ENCODE results near the gene DTX4. TPM values are rescaled to one million over a fixed set of nuclear protein-coding genes. Genes with fewer than 3 reads are reported as not detected.

DTX4 gene
- total RNA-seq, 1 donor from 2014 or later, result 43.1 TPM

DNA sequence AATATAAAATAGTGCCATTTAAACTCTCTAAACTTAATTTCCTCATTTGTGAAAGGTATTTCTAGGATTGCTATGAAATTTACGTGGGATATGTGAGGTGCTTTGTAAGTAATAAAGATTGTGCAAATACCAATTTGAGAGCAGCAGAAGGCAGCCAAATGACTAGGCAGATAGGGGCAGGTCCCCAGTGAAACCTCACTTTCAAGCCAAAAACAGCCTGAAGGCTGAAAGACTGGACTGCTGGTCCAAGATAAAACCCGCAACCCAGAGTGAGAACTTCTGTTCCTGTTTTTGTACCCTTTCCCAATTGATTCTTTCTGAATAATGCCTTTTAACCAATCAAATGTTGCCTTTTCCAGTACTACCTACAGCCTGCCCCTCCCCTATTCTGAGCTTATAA lies 7.2 kb downstream of the DTX4 start:
- H3K4me3 ChIP-seq, result no peak overlapping the region
- peaks cover 15% of the 10 kb centered on the region for H3K4me1 ChIP-seq
- intact Hi-C loops (cut with DNase I), result no loop called here
- DNase-seq (no peak), ATAC-seq (no peak)
- H3K36me3 ChIP-seq, result peaks cover 14% of the 10 kb centered on the region
- TF ChIP-seq, protein P1, sequence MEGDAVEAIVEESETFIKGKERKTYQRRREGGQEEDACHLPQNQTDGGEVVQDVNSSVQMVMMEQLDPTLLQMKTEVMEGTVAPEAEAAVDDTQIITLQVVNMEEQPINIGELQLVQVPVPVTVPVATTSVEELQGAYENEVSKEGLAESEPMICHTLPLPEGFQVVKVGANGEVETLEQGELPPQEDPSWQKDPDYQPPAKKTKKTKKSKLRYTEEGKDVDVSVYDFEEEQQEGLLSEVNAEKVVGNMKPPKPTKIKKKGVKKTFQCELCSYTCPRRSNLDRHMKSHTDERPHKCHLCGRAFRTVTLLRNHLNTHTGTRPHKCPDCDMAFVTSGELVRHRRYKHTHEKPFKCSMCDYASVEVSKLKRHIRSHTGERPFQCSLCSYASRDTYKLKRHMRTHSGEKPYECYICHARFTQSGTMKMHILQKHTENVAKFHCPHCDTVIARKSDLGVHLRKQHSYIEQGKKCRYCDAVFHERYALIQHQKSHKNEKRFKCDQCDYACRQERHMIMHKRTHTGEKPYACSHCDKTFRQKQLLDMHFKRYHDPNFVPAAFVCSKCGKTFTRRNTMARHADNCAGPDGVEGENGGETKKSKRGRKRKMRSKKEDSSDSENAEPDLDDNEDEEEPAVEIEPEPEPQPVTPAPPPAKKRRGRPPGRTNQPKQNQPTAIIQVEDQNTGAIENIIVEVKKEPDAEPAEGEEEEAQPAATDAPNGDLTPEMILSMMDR (IDR thresholded peaks at IDR 0.05), result no peak
- no peak overlapping the region for H3K27ac ChIP-seq
- H3K27me3 ChIP-seq, result no peaks in the 10 kb centered on the region
- no peaks in the 10 kb centered on the region for H3K9me3 ChIP-seq

DNA sequence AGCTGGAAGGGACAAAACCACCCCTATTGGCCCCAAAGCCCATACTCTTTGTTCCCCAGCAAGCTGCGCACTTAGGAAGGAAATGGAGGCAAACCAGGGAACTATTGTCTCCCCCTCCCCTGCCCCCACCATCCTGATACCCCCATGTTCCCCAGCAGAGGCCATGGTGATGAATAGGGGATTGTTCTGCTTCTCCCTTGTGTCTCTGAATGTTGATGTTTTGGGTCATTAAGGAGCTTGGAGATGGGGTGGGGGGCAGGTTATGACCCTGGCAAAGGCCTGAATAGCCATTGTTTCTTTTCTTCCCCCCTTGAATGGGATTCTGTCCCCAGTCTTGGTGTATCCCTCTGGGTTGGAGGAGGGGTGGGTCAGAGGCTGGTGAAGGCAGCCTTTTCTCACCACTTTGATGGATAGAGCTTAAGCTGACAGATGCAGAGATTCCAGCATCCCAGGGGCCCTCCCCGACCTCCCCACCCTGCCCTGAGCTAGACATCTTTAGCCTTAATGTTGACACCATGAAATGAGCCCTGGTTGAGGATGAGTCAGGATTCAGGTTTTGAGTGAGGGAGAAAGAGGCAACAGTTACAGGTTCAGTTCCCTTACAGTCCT lies 8.3 kb downstream of the DTX4 start:
- H3K27me3 ChIP-seq, result no peaks in the 10 kb centered on the region
- no peak overlapping the region for H3K27ac ChIP-seq
- TF ChIP-seq, protein P1 (IDR thresholded peaks at IDR 0.05), result no peak
- peaks cover 17% of the 10 kb centered on the region for H3K4me1 ChIP-seq
- no peak overlapping the region for H3K4me3 ChIP-seq
- H3K36me3 ChIP-seq, result peaks cover 14% of the 10 kb centered on the region
- H3K9me3 ChIP-seq, result no peaks in the 10 kb centered on the region
- DNase-seq (no peak), ATAC-seq (no peak)
- intact Hi-C loops (cut with DNase I), result no loop called here

DNA sequence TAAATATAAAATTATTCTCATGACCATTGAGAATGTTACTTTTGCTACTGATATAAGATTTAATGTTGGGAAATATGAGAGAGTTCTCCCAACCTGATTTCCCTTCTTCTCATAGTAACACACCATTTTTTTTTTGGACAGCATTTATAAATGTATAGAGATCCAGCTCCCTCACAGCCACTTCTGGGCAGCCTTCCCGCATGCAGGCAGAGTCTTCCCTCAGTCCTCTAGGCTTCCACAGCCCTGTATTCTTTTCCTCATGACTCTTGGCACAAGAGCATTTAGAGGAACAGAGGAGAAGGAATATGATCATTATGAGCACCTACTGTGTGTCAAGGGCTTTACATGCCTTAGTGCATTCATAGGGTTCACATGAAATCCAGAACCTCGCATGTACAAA lies 9.0 kb downstream of the DTX4 start:
- Histone ChIP-seq H3K4me1 (peaks cover 20% of the 10 kb centered on the region), H3K4me3 (no peak overlapping the region), H3K36me3 (peaks cover 14% of the 10 kb centered on the region), H3K27me3 (no peaks in the 10 kb centered on the region), H3K9me3 (no peaks in the 10 kb centered on the region), H3K27ac (no peak overlapping the region)
- TF ChIP-seq, protein P1 (IDR thresholded peaks at IDR 0.05), result no peak
- DNase-seq (no peak), ATAC-seq (no peak)
- intact Hi-C loops (cut with DNase I), result no loop called here

DNA sequence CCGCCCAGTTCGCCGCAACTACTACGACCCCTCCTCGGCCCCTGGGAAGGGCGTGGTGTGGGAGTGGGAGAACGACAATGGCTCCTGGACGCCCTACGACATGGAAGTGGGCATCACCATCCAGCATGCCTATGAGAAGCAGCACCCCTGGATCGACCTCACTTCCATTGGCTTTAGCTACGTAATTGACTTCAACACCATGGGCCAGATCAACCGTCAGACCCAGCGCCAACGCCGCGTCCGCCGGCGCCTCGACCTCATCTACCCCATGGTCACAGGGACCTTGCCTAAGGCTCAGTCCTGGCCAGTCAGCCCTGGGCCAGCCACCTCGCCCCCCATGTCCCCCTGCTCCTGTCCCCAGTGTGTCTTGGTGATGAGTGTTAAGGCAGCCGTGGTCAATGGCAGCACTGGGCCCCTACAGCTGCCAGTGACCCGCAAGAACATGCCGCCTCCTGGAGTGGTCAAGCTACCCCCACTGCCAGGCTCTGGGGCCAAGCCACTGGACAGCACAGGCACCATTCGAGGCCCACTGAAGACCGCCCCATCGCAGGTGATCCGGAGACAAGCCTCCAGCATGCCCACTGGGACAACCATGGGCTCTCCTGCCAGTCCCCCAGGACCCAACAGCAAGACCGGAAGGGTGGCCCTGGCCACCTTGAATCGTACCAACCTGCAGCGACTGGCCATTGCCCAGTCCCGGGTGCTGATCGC lies 10.0 kb downstream of the DTX4 start:
- TF ChIP-seq, protein P1 (IDR thresholded peaks at IDR 0.05), result no peak
- ATAC-seq (no peak), DNase-seq (no peak)
- no peak overlapping the region for H3K27ac ChIP-seq
- intact Hi-C loops (cut with DNase I), result no loop called here
- no peaks in the 10 kb centered on the region for H3K27me3 ChIP-seq
- no peak overlapping the region for H3K4me3 ChIP-seq
- peaks cover 14% of the 10 kb centered on the region for H3K36me3 ChIP-seq
- H3K4me1 ChIP-seq, result peaks cover 30% of the 10 kb centered on the region
- no peaks in the 10 kb centered on the region for H3K9me3 ChIP-seq

DNA sequence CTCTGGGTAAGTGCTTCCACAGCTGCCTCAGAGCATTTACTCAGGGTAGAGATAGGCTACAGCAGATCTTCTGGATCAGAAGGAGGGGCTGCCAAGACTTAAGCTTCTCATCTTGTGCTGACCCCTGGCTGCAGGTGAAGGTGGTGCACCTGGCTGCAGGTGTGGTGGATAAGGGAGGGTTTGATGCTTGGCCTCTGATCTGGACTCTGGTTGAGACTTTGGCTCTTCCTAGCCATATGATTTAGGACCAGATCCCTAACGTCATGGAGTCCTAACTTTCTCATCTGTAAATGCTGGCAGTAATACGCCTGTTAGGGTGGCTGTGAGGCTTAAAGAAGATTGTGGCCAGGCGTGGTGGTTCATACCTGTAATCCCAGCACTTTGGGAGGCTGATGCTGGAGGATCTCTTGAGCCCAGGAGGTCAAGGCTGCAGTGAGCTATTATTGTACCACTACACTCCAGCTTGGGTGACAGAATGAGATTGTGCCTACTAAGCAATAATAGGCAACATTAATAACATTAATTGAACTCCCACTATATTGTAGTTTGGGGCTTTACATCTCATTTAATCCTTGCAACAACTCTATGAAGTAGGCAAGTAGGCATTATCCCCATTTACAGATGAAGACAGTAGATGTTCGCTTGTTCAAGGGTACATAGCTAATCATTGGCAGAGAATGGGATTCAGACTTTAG lies 10.7 kb downstream of the DTX4 start:
- no peaks in the 10 kb centered on the region for H3K9me3 ChIP-seq
- no peaks in the 10 kb centered on the region for H3K27me3 ChIP-seq
- ATAC-seq (peak; percentile 27), DNase-seq (no peak)
- peaks cover 14% of the 10 kb centered on the region for H3K36me3 ChIP-seq
- H3K27ac ChIP-seq, result no peak overlapping the region
- H3K4me1 ChIP-seq, result peaks cover 37% of the 10 kb centered on the region
- intact Hi-C loops (cut with DNase I), result no loop called here
- no peak overlapping the region for H3K4me3 ChIP-seq
- TF ChIP-seq, protein P1 (IDR thresholded peaks at IDR 0.05), result peak; percentile 35

All from upper lobe of right lung (tissue), 1 donor.